MG63 (cell line): ENCODE data around the gene DALRD3. TPM values are rescaled to one million over a fixed set of nuclear protein-coding genes. Genes with fewer than 3 reads are reported as not detected.
"Not testable (repeated sequence)": the region's sequence is repeated elsewhere in the genome, so short reads cannot be mapped to it uniquely, and the experiment has no call there.

ENCODE experiments used
- DNase-seq: peaks from one replicate; pipeline ENCODE4 v3.0.0-alpha.2; 2020
- H3K27me3 ChIP-seq: fragments of 250-450 bp; sonication (Bioruptor Pico); 2 replicates; pipeline ENCODE4 v1.5.1; 2020; ENCODE audit warnings: mild to moderate bottlenecking, moderate library complexity
- H3K36me3 ChIP-seq: fragments of 250-450 bp; sonication (Bioruptor Pico); 2 replicates; pipeline ENCODE4 v1.5.1; 2020; ENCODE audit warnings: mild to moderate bottlenecking, moderate library complexity
- H3K4me3 ChIP-seq: fragments of 250-450 bp; sonication (Bioruptor Pico); 2 replicates; pipeline ENCODE4 v1.5.1; 2020; ENCODE audit warnings: mild to moderate bottlenecking, moderate library complexity
- H3K9me3 ChIP-seq: fragments of 250-450 bp; sonication (Bioruptor Pico); 2 replicates; pipeline ENCODE4 v1.5.1; 2020; ENCODE audit warnings: mild to moderate bottlenecking, moderate library complexity
- total RNA-seq: library from RNA; depleted of rRNA; stranded (reverse); fragments of >200 nt; shearing (Covaris generic); gene quantifications from 2 replicates; pipeline ENCODE4 v1.2.3, GENCODE V29; 2014; ENCODE audit warnings: low replicate concordance

The DALRD3 gene
- total RNA-seq, 1 experiment from 2014 or later: 18.6 TPM

- no peak for DNase-seq
- Histone ChIP-seq H3K9me3 (no peaks in the 10 kb centered on the region), H3K27me3 (no peaks in the 10 kb centered on the region), H3K4me3 (no peak overlapping the region), H3K36me3 (peaks cover 9% of the 10 kb centered on the region)
Measured at GRCh38 chr3:49013113-49013737, 5.2 kb downstream of the DALRD3 start.

GRCh38 chr3:49012441-49013017 lies 5.9 kb downstream of the DALRD3 start:
- Histone ChIP-seq H3K36me3 (peaks cover 9% of the 10 kb centered on the region), H3K9me3 (no peaks in the 10 kb centered on the region), H3K27me3 (no peaks in the 10 kb centered on the region), H3K4me3 (no peak overlapping the region)
- no peak for DNase-seq

- Histone ChIP-seq H3K9me3 (no peaks in the 10 kb centered on the region), H3K27me3 (no peaks in the 10 kb centered on the region), H3K4me3 (no peak overlapping the region), H3K36me3 (peaks cover 2% of the 10 kb centered on the region; the same call in 1 of the 2 replicates)
- no peak for DNase-seq
Measured at GRCh38 chr3:49009396-49009795, 9.0 kb downstream of the DALRD3 start.

- not testable (repeated sequence) for DNase-seq, H3K27me3 ChIP-seq, H3K9me3 ChIP-seq, H3K4me3 ChIP-seq, H3K36me3 ChIP-seq
Measured at GRCh38 chr3:49008627-49009026, 9.8 kb downstream of the DALRD3 start.

GRCh38 chr3:49007771-49008528 lies 10.4 kb downstream of the DALRD3 start:
- DNase-seq: peak; percentile 82
- peaks cover 2% of the 10 kb centered on the region; the same call in 1 of the 2 replicates for H3K36me3 ChIP-seq
- no peaks in the 10 kb centered on the region for H3K9me3 ChIP-seq
- H3K27me3 ChIP-seq: no peaks in the 10 kb centered on the region
- peak overlapping the region; percentile 73 for H3K4me3 ChIP-seq

- Histone ChIP-seq H3K36me3 (0 out of 2 replicates have a peak, but pooled peaks cover 2% of the 10 kb centered on the region), H3K4me3 (peak within 1 kb of the TSS; percentile 73), H3K9me3 (no peaks in the 10 kb centered on the region), H3K27me3 (no peaks in the 10 kb centered on the region)
- peak; percentile 96 for DNase-seq
Measured at GRCh38 chr3:49007068-49007770, 11.2 kb downstream of the DALRD3 start, which contains the start of gene WDR6. TSS of gene WDR6 (plus strand) at chr3:49007391. CDS start at chr3:49007432, 41 bp downstream.

- no peaks in the 10 kb centered on the region for H3K36me3 ChIP-seq
- no peaks in the 10 kb centered on the region for H3K27me3 ChIP-seq
- DNase-seq: no peak
- H3K9me3 ChIP-seq: no peaks in the 10 kb centered on the region
- H3K4me3 ChIP-seq: peak overlapping the region; percentile 73
Measured at GRCh38 chr3:49006408-49007067, 11.8 kb downstream of the DALRD3 start.

- Histone ChIP-seq H3K4me3 (peak overlapping the region; percentile 73), H3K27me3 (no peaks in the 10 kb centered on the region), H3K36me3 (no peaks in the 10 kb centered on the region), H3K9me3 (no peaks in the 10 kb centered on the region)
- no peak for DNase-seq
Measured at GRCh38 chr3:49005998-49006397, 12.4 kb downstream of the DALRD3 start.

- Histone ChIP-seq H3K4me3 (no peak overlapping the region), H3K9me3 (no peaks in the 10 kb centered on the region), H3K36me3 (no peaks in the 10 kb centered on the region), H3K27me3 (no peaks in the 10 kb centered on the region)
- DNase-seq: no peak
Measured at GRCh38 chr3:49005303-49005680, 13.1 kb downstream of the DALRD3 start.

- DNase-seq: no peak
- H3K9me3 ChIP-seq: no peaks in the 10 kb centered on the region
- H3K36me3 ChIP-seq: no peaks in the 10 kb centered on the region
- H3K4me3 ChIP-seq: no peak overlapping the region
- no peaks in the 10 kb centered on the region for H3K27me3 ChIP-seq
Measured at GRCh38 chr3:49004352-49005302, 13.8 kb downstream of the DALRD3 start.

GRCh38 chr3:49001155-49001554 lies 17.2 kb downstream of the DALRD3 start:
- no peak for DNase-seq
- Histone ChIP-seq H3K36me3 (no peaks in the 10 kb centered on the region), H3K9me3 (no peaks in the 10 kb centered on the region), H3K27me3 (no peaks in the 10 kb centered on the region), H3K4me3 (no peak overlapping the region)

- no peak for DNase-seq
- H3K4me3 ChIP-seq: no peak overlapping the region
- no peaks in the 10 kb centered on the region for H3K36me3 ChIP-seq
Measured at GRCh38 chr3:48999085-48999858, 19.1 kb downstream of the DALRD3 start.

GRCh38 chr3:48997714-48998637 lies 20.4 kb downstream of the DALRD3 start:
- no peak for DNase-seq
- H3K9me3 ChIP-seq: no peaks in the 10 kb centered on the region
- H3K4me3 ChIP-seq: no peak overlapping the region
- no peaks in the 10 kb centered on the region for H3K36me3 ChIP-seq
- H3K27me3 ChIP-seq: no peaks in the 10 kb centered on the region

More at GRCh38 chr3:48999085-48999858, 19.1 kb downstream of the DALRD3 start:
- Histone ChIP-seq H3K9me3 (no peaks in the 10 kb centered on the region), H3K27me3 (no peaks in the 10 kb centered on the region)

- H3K9me3 ChIP-seq: no peaks in the 10 kb centered on the region
- no peak for DNase-seq
- H3K27me3 ChIP-seq: no peaks in the 10 kb centered on the region
- H3K36me3 ChIP-seq: no peaks in the 10 kb centered on the region
- no peak overlapping the region for H3K4me3 ChIP-seq
Measured at GRCh38 chr3:48997102-48997635, 21.2 kb downstream of the DALRD3 start.
